GM23338 (cell line): Measurements from ENCODE around the gene SPINK8. TPM values are rescaled to one million over a fixed set of nuclear protein-coding genes. Genes with fewer than 3 reads are reported as not detected.

Experiments
- microRNA counts: library from miRNA; unstranded; fragments of <30 nt; microRNA quantifications from one replicate; lab custom pipeline; 2017
- microRNA-seq: library from miRNA; unstranded; fragments of <30 nt; microRNA quantifications from one replicate; pipeline ENCODE4, GENCODE V29; 2017
- polyA plus RNA-seq: library from polyadenylated mRNA; unstranded; fragments of >200 nt; fragmentation: Nextera tagmentation; extraction: Ambion mirVana; gene quantifications from 2 replicates; pipeline ENCODE4 v1.2.1, GENCODE V29; 2016
- small RNA-seq: library from RNA; depleted of rRNA; stranded (forward); fragments of <200 nt; gene quantifications from one replicate; pipeline ENCODE3, GENCODE V24; 2014; ENCODE audit warnings: low replicate concordance
- total RNA-seq: library from RNA; depleted of rRNA; stranded (reverse); fragments of >200 nt; shearing (Covaris generic); gene quantifications from 2 replicates; pipeline ENCODE4 v1.2.3, GENCODE V29; 2014; rRNA removed

The SPINK8 gene
- total and polyA plus RNA-seq, 2 experiments from 2014 or later: not detected

MicroRNA genes within 50 kb of the gene (microRNA counts, 767-probe panel; counts per million panel counts)
- microRNA hsa-miR-2115-5p (lab: Ali Mortazavi, UCI): not detected

Small RNA genes within 50 kb of the gene (microRNA-seq; reads per million reads assigned to microRNA genes)
- not detected for gene MIR2115

Small RNA genes within 50 kb of the gene (small RNA-seq; reads per million reads assigned to genes)
- 0.45 reads per million, percentile 30 among the genes with 10 or more reads in this experiment for gene MIR2115
- not detected for gene RF00019
- not detected for gene RN7SL321P

Other genes starting within 250 kb of the SPINK8 start
- gene CDC25A, start 145.2 kb downstream of the SPINK8 start, total RNA-seq: 126 and 131 TPM in 2 replicates
- gene CDC25A, start 145.2 kb downstream of the SPINK8 start, polyA plus RNA-seq: 15.2 and 17.7 TPM in 2 replicates
- gene CAMP, start 110.2 kb downstream of the SPINK8 start, total RNA-seq: not detected in 2 replicates
- gene CAMP, start 110.2 kb downstream of the SPINK8 start, polyA plus RNA-seq: not detected in 2 replicates
- 106 and 115 TPM in 2 replicates for gene ZNF589, start 92.6 kb downstream of the SPINK8 start, total RNA-seq
- gene ZNF589, start 92.6 kb downstream of the SPINK8 start, polyA plus RNA-seq: 32.1 and 36.3 TPM in 2 replicates
- 12.4 and 16.4 TPM in 2 replicates for gene NME6, start 32.3 kb downstream of the SPINK8 start, total RNA-seq
- gene NME6, start 32.3 kb downstream of the SPINK8 start, polyA plus RNA-seq: 11.2 and 11.7 TPM in 2 replicates
- gene FBXW12, start 38.6 kb upstream of the SPINK8 start, total RNA-seq: not detected in 2 replicates
- gene FBXW12, start 38.6 kb upstream of the SPINK8 start, polyA plus RNA-seq: 0.21 and 0.73 TPM in 2 replicates
- 144 and 164 TPM in 2 replicates for gene PLXNB1, start 96.4 kb upstream of the SPINK8 start, total RNA-seq
- 49.0 and 49.3 TPM in 2 replicates for gene PLXNB1, start 96.4 kb upstream of the SPINK8 start, polyA plus RNA-seq
- 24.1 and 28.9 TPM in 2 replicates for gene CCDC51, start 106.5 kb upstream of the SPINK8 start, total RNA-seq
- gene CCDC51, start 106.5 kb upstream of the SPINK8 start, polyA plus RNA-seq: 20.8 and 22.2 TPM in 2 replicates
- 362 and 419 TPM in 2 replicates for gene TMA7, start 106.6 kb upstream of the SPINK8 start, total RNA-seq
- gene TMA7, start 106.6 kb upstream of the SPINK8 start, polyA plus RNA-seq: 2,089 and 2,333 TPM in 2 replicates
- gene ATRIP, start 113.1 kb upstream of the SPINK8 start, total RNA-seq: 17.3 and 17.6 TPM in 2 replicates
- gene ATRIP, start 113.1 kb upstream of the SPINK8 start, polyA plus RNA-seq: 5.8 and 6.1 TPM in 2 replicates
- gene SHISA5, start 170.5 kb upstream of the SPINK8 start, total RNA-seq: 148 and 166 TPM in 2 replicates
- gene SHISA5, start 170.5 kb upstream of the SPINK8 start, polyA plus RNA-seq: 146 and 167 TPM in 2 replicates
- 15.0 and 22.9 TPM in 2 replicates for gene PFKFB4, start 223.1 kb upstream of the SPINK8 start, total RNA-seq
- 7.6 and 8.6 TPM in 2 replicates for gene PFKFB4, start 223.1 kb upstream of the SPINK8 start, polyA plus RNA-seq
- 0.12 and 0.17 TPM in 2 replicates for gene UCN2, start 230.1 kb upstream of the SPINK8 start, total RNA-seq
- not detected in 2 replicates for gene UCN2, start 230.1 kb upstream of the SPINK8 start, polyA plus RNA-seq